Left renal cortex interstitium (tissue), 4 donors: ENCODE measurements around the gene IL26. TPM values are rescaled to one million over a fixed set of nuclear protein-coding genes. Genes with fewer than 3 reads are reported as not detected.

Experiments used
- DNase-seq, 4 donors: peaks; one replicate each; pipeline ENCODE4 v3.0.0-alpha.2; 2013; ENCODE audit warnings: low read depth in 4 of 4, low spot score in 2 of 4, missing footprints in 1 of 4
- polyA plus RNA-seq, 4 donors: library from polyadenylated mRNA; unstranded; fragments of 120-200 nt; gene quantifications; one replicate each; pipeline ENCODE4 v1.2.1, GENCODE V29; 2013; ENCODE audit not compliant: insufficient read length in 4 of 4

The IL26 gene
- polyA plus RNA-seq, 4 donors, result not detected

DNA sequence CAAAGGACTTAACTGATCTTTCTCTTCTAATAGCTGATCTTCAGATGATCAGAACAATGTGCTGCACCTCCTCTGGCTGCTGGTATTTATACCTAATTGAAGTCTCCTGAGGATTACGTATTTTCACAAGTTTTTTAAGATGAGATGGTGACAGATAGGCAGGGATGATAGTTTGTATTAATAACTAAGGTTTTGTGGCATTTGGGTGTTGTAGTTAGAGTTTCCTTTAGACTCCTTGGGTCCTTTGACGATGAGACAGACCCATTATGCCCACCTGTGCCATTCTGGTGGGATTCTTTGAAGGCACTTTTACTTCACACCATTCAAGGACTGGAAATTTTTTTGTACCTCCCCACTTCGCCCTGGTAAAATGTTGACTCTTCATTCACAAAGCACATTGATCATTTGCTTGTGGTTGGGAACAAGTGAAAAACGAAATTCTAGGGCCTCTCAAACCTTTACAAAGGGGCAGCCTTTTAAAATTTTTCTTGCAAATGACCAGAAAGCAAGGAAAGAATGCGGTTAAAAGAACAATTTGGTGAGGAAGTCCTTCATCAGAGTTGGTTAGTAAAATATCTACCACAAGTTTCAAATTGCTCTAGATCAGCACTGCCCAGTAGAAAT is 65.8 kb downstream of the IL26 start, which contains the start of gene IFNG:
Gene IFNG, minus strand, starts transcription at position 60 of the 624 bp plus-strand sequence. CDS start 125 bp downstream, outside the sequence.
- DNase-seq, result no peak

DNA sequence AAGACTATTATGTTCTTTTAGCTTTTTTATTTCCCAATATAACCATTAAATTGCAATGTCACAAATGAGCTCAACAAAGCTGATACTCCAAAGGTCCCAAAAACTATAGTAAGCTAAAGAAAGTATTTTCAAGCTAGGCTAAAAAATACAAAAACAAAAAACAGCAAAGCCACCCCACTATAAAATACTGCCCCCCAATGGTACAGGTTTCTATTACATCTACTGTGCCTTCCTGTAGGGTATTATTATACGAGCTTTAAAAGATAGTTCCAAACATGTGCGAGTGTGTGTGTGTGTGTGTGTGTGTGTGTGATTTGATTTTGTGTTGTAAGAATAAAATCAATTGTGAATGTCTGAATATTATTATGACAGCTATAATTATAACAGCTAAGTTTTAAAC is 67.2 kb downstream of the IL26 start:
- DNase-seq, result no peak

DNA sequence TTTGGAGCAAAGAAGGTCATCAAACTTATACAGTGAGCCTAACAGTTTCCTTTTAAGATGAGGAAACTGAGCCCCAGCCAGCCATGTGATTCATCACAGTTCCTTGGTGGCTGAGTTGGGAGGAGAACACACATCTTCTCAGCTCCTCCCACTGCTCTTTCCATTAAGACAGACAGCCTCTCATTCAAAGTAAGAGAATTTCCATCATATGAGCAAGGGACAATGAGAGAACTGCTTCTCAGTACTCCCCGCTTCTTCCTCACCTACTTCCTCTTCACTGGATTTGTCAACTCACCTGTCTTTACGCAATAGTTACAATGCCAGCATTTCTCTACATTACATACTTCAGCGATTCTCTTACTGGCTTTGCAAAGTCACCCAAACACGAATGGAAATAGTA is 68.2 kb downstream of the IL26 start:
- no peak for DNase-seq

DNA sequence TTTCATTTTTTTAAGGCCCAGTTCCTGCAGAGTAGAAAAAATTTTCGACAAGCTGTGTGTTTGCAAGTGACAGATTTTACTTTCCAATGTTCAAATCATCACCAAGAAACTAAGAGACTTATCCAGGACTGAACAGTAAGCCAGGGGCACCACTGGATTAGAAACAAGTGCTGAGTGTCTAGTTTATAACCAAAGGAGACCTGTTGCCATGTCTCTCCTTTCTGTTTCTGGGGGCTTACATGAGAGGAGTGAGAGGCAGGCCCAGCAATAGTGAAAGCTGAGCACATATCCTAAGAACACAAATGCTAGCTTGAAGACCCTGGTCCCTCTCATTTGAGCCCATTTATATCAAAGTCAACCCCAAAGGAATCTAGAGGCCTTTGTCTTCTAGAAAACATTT is 69.0 kb downstream of the IL26 start:
- DNase-seq, result no peak

DNA sequence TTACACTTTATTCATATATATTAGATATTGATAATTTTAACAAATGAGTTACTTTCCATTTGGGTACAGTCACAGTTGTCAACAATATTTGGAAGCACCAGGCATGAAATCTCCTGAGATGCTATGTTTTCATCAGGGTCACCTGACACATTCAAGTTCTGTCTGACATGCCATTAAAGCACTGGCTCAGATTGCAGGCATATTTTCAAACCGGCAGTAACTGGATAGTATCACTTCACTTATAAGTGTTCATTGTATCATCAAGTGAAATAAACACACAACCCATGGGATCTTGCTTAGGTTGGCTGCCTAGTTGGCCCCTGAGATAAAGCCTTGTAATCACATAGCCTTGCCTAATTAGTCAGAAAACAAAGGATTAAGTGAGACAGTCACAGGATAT is 70.8 kb downstream of the IL26 start:
- peak in 1 of 4 donors; percentile 2 for DNase-seq

Other genes starting within 250 kb of the IL26 start
- under 1 TPM in 3 of 4 donors, not detected in 1; 0.08 to 0.27 (median 0.16) TPM for gene IFNG-AS1, start 236.4 kb downstream of the IL26 start, polyA plus RNA-seq
- gene IFNG, start 66.1 kb downstream of the IL26 start, polyA plus RNA-seq, result not detected
- gene IL22, start 27.8 kb upstream of the IL26 start, polyA plus RNA-seq, result not detected
- 10 to 100 TPM; 31.6 to 41.0 (median 37.3) TPM for gene MDM1, start 106.6 kb upstream of the IL26 start, polyA plus RNA-seq